ENCODE measurements around the gene ENPP6.

Gene ENPP6

GRCh38 chr4:184096561-184097240, 121.0 kb downstream of the ENPP6 start:
- Histone ChIP-seq H3K27me3 (ENCODE audit: insufficient read depth, low read length) (no peaks in the 10 kb centered on the region), H3K79me2 (ENCODE audit: insufficient read depth, low read length) (no peaks in the 10 kb centered on the region), H2AFZ (ENCODE audit: low read length) (no peak overlapping the region), H3K27ac (ENCODE audit: low read depth, low read length, poor library complexity, severe bottlenecking) (no peak overlapping the region), H3K4me3 (ENCODE audit: low read depth, low read length, poor library complexity, severe bottlenecking) (no peak overlapping the region), H3K4me2 (ENCODE audit: low read length) (no peak overlapping the region), H3K36me3 (ENCODE audit: insufficient read depth, low read length) (no peaks in the 10 kb centered on the region), H3F3A (ENCODE audit: insufficient read depth, low read length) (no peaks in the 10 kb centered on the region), H3K9me2 (ENCODE audit: low read depth, low read length) (no peaks in the 10 kb centered on the region), H3K4me1 (ENCODE audit: insufficient read depth, low read length, severe bottlenecking) (no peaks in the 10 kb centered on the region), H3K9ac (ENCODE audit: low read length) (no peak overlapping the region), H3K9me3 (ENCODE audit: low read length) (no peaks in the 10 kb centered on the region), H4K20me1 (ENCODE audit: insufficient read depth, low read length) (no peaks in the 10 kb centered on the region)
- TF ChIP-seq EZH2 (IDR thresholded peaks at IDR 0.05; ENCODE audit: borderline replicate concordance, low read length) (no peak), CTCF (IDR thresholded peaks at IDR 0.05; ENCODE audit: low read length) (no peak)

GRCh38 chr4:184094532-184095159, 123.0 kb downstream of the ENPP6 start:
- no peaks in the 10 kb centered on the region for H3F3A ChIP-seq (ENCODE audit: insufficient read depth, low read length)
- H3K4me3 ChIP-seq (ENCODE audit: low read depth, low read length, poor library complexity, severe bottlenecking): no peak overlapping the region
- H4K20me1 ChIP-seq (ENCODE audit: insufficient read depth, low read length): no peaks in the 10 kb centered on the region
- no peak overlapping the region for H3K9ac ChIP-seq (ENCODE audit: low read length)
- no peaks in the 10 kb centered on the region for H3K79me2 ChIP-seq (ENCODE audit: insufficient read depth, low read length)
- no peak overlapping the region for H3K27ac ChIP-seq (ENCODE audit: low read depth, low read length, poor library complexity, severe bottlenecking)
- H3K9me2 ChIP-seq (ENCODE audit: low read depth, low read length): no peaks in the 10 kb centered on the region
- no peaks in the 10 kb centered on the region for H3K36me3 ChIP-seq (ENCODE audit: insufficient read depth, low read length)
- H3K9me3 ChIP-seq (ENCODE audit: low read length): no peaks in the 10 kb centered on the region
- H3K27me3 ChIP-seq (ENCODE audit: insufficient read depth, low read length): no peaks in the 10 kb centered on the region
- no peaks in the 10 kb centered on the region for H3K4me1 ChIP-seq (ENCODE audit: insufficient read depth, low read length, severe bottlenecking)
- TF ChIP-seq CTCF (IDR thresholded peaks at IDR 0.05; ENCODE audit: low read length): no peak
- TF ChIP-seq EZH2 (IDR thresholded peaks at IDR 0.05; ENCODE audit: borderline replicate concordance, low read length): no peak
- H3K4me2 ChIP-seq (ENCODE audit: low read length): no peak overlapping the region
- no peak overlapping the region for H2AFZ ChIP-seq (ENCODE audit: low read length)

GRCh38 chr4:184091986-184092385, 125.7 kb downstream of the ENPP6 start:
- Histone ChIP-seq H3K27ac (ENCODE audit: low read depth, low read length, poor library complexity, severe bottlenecking) (no peak overlapping the region), H3K4me2 (ENCODE audit: low read length) (no peak overlapping the region), H3K4me3 (ENCODE audit: low read depth, low read length, poor library complexity, severe bottlenecking) (no peak overlapping the region), H3K79me2 (ENCODE audit: insufficient read depth, low read length) (no peaks in the 10 kb centered on the region), H3K9me3 (ENCODE audit: low read length) (no peaks in the 10 kb centered on the region), H3K4me1 (ENCODE audit: insufficient read depth, low read length, severe bottlenecking) (no peaks in the 10 kb centered on the region), H4K20me1 (ENCODE audit: insufficient read depth, low read length) (no peaks in the 10 kb centered on the region), H3F3A (ENCODE audit: insufficient read depth, low read length) (no peaks in the 10 kb centered on the region), H2AFZ (ENCODE audit: low read length) (no peak overlapping the region), H3K36me3 (ENCODE audit: insufficient read depth, low read length) (no peaks in the 10 kb centered on the region), H3K9ac (ENCODE audit: low read length) (no peak overlapping the region), H3K9me2 (ENCODE audit: low read depth, low read length) (no peaks in the 10 kb centered on the region), H3K27me3 (ENCODE audit: insufficient read depth, low read length) (no peaks in the 10 kb centered on the region)
- TF ChIP-seq CTCF (IDR thresholded peaks at IDR 0.05; ENCODE audit: low read length) (no peak), EZH2 (IDR thresholded peaks at IDR 0.05; ENCODE audit: borderline replicate concordance, low read length) (no peak)
